ENCODE measurements around the gene OR5AN1. TPM values are rescaled to one million over a fixed set of nuclear protein-coding genes. Genes with fewer than 3 reads are reported as not detected.
"Not testable (repeated sequence)": the region's sequence is repeated elsewhere in the genome, so short reads cannot be mapped to it uniquely, and the experiment has no call there.

Gene OR5AN1
- total RNA-seq (not detected), polyA plus RNA-seq (not detected)

DNA sequence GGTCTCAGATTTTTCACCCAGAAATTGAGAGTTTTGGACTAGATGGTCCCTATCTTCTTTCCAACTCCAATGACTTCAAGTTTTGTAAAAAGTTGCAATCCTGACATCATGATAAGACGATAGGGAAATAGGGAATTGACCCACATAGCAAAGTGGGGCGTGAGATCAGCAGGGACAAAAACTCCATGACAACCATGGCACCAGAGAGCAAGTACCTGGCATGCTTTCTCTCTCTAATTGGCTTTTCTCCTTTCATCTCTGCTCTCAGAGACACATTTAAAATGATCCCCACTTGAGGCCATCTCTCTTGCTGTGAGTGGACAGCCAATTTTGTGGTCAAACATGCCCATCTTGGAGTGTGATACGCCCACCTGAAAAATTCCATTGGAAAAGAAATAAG is at the start of gene OR5AN1:
Gene OR5AN1 (plus strand): TSS at position 301 of the 400 bp plus-strand sequence. CDS start 5,564 bp downstream, outside the sequence.
- CTCF ChIA-PET = no interaction called here
- no peak within 1 kb of the TSS for H3K4me3 ChIP-seq (ENCODE audit: low read length)
- peaks cover 5 to 19% of the 10 kb centered on the region in 2 donors for H3K27me3 Mint-ChIP-seq
- H3K4me1 Mint-ChIP-seq = no peaks in the 10 kb centered on the region
- DNase-seq = no peak
- H3K36me3 Mint-ChIP-seq = no peaks in the 10 kb centered on the region
- no peak within 1 kb of the TSS for H3K27ac Mint-ChIP-seq
- H3K36me3 ChIP-seq (ENCODE audit: insufficient read depth, low read length) = no peaks in the 10 kb centered on the region
- POLR2A ChIA-PET = no interaction called here
- H3K4me3 Mint-ChIP-seq = no peak within 1 kb of the TSS
- no peaks in the 10 kb centered on the region for H3K27me3 ChIP-seq (ENCODE audit: insufficient read depth, low read length, poor library complexity, severe bottlenecking)
- H3K27ac ChIP-seq (ENCODE audit: low read depth, low read length) = no peak within 1 kb of the TSS
- H3K9me3 ChIP-seq (ENCODE audit: low read length) = no peaks in the 10 kb centered on the region
- no peaks in the 10 kb centered on the region for H3K4me1 ChIP-seq (ENCODE audit: insufficient read depth, low read length)
- H3K9me3 Mint-ChIP-seq = peaks cover 0 to 4% (median 0%) of the 10 kb centered on the region in 5 donors

DNA sequence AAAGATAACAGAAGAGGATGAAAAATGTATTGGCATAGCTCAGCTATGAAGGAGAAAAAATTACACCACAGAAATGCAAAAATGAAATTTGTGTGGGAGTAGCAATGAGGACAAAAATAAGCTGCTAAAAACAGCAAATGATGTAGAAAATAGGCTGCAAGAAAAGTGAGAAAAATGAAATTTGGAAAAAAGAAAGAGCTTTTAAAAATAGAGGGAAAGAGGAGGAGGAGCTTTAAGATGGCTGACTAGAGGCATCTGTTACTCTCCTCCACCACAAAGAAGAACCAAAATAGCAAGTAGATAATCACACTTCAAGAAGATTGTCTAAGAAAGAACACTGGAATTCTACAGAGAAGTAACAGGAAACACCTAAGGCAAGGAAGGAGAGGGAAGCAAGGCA is 23.7 kb upstream of the OR5AN1 start:
- ChIA-PET CTCF (no interaction called here), POLR2A (no interaction called here)
- no peaks in the 10 kb centered on the region for H3K36me3 Mint-ChIP-seq
- H3K27me3 ChIP-seq (ENCODE audit: insufficient read depth, low read length, poor library complexity, severe bottlenecking) = no peaks in the 10 kb centered on the region
- no peaks in the 10 kb centered on the region for H3K4me1 Mint-ChIP-seq
- no peak overlapping the region for H3K4me3 Mint-ChIP-seq
- no peak for DNase-seq
- peaks cover 0 to 2% (median 0%) of the 10 kb centered on the region in 5 donors for H3K9me3 Mint-ChIP-seq
- peaks cover 7 to 26% of the 10 kb centered on the region in 2 donors for H3K27me3 Mint-ChIP-seq
- H3K9me3 ChIP-seq (ENCODE audit: low read length) = no peaks in the 10 kb centered on the region
- no peak overlapping the region for H3K27ac ChIP-seq (ENCODE audit: low read depth, low read length)
- no peak overlapping the region for H3K27ac Mint-ChIP-seq
- no peaks in the 10 kb centered on the region for H3K4me1 ChIP-seq (ENCODE audit: insufficient read depth, low read length)
- H3K4me3 ChIP-seq (ENCODE audit: low read length) = no peak overlapping the region
- no peaks in the 10 kb centered on the region for H3K36me3 ChIP-seq (ENCODE audit: insufficient read depth, low read length)

- Mint-ChIP-seq H3K4me3 (no peak overlapping the region), H3K36me3 (no peaks in the 10 kb centered on the region), H3K27ac (no peak overlapping the region), H3K9me3 (peaks cover 0 to 12% (median 0%) of the 10 kb centered on the region in 5 donors), H3K27me3 (peaks cover 6 to 19% of the 10 kb centered on the region in 2 donors), H3K4me1 (no peaks in the 10 kb centered on the region)
- POLR2A ChIA-PET = no interaction called here
- Histone ChIP-seq H3K4me3 (ENCODE audit: low read length) (no peak overlapping the region), H3K27me3 (ENCODE audit: insufficient read depth, low read length, poor library complexity, severe bottlenecking) (no peaks in the 10 kb centered on the region), H3K9me3 (ENCODE audit: low read length) (no peaks in the 10 kb centered on the region), H3K27ac (ENCODE audit: low read depth, low read length) (no peak overlapping the region), H3K4me1 (ENCODE audit: insufficient read depth, low read length) (no peaks in the 10 kb centered on the region), H3K36me3 (ENCODE audit: insufficient read depth, low read length) (no peaks in the 10 kb centered on the region)
- CTCF ChIA-PET = no interaction called here
- no peak for DNase-seq
Measured at GRCh38 chr11:59336176-59336575, 22.5 kb upstream of the OR5AN1 start.

DNA sequence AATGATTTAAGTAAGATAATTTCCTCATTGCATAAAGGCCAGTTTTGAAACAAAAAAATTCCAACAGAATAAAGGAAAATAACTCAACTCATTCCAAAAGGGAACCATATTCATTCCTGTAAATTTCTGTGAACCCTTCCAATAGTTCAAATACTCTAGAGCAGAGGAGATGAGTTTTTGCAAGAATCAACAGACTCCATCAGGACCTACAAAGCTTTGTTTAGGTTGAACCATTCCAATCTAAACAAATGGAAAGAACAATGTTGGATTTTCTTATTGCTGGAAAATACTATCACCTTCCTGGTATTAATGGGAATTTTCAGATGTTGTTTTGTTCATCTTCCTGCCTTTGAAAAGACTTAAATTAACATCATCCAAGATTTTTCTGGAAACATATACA is 21.8 kb upstream of the OR5AN1 start:
- H3K9me3 ChIP-seq (ENCODE audit: low read length) = no peaks in the 10 kb centered on the region

DNA sequence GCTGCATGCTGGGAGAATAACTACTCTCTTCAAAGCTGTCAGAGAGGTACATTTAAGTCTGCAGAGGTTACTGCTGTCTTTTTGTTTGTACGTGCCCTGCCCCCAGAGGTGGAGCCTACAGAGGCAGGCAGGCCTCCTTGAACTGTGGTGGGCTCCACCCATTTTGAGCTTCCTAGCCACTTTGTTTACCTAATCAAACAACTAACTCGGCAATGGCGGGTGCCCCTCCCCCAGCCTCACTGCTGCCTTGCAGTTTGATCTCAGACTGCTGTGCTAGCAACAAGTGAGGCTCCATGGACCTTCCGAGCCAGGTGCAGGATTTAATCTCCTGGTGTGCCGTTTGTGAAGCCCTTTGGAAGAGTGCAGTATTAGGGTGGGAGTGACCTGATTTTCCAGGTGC is 9.0 kb upstream of the OR5AN1 start:
- DNase-seq; H3K4me3 Mint-ChIP-seq; H3K27ac ChIP-seq (ENCODE audit: low read depth, low read length); CTCF ChIA-PET; H3K4me1 Mint-ChIP-seq; H3K36me3 Mint-ChIP-seq; H3K4me3 ChIP-seq (ENCODE audit: low read length); H3K4me1 ChIP-seq (ENCODE audit: insufficient read depth, low read length); POLR2A ChIA-PET; H3K27ac Mint-ChIP-seq; H3K27me3 ChIP-seq (ENCODE audit: insufficient read depth, low read length, poor library complexity, severe bottlenecking); H3K36me3 ChIP-seq (ENCODE audit: insufficient read depth, low read length); H3K9me3 ChIP-seq (ENCODE audit: low read length): not testable (repeated sequence)
- peaks cover 6 to 21% of the 10 kb centered on the region in 2 donors for H3K27me3 Mint-ChIP-seq
- peaks cover 4 to 13% (median 10%) of the 10 kb centered on the region in 5 donors for H3K9me3 Mint-ChIP-seq

More for the DNA sequence above, 21.8 kb upstream of the OR5AN1 start:
- ChIA-PET CTCF (no interaction called here), POLR2A (no interaction called here)
- H3K36me3 Mint-ChIP-seq = no peaks in the 10 kb centered on the region
- peaks cover 4 to 15% of the 10 kb centered on the region in 2 donors for H3K27me3 Mint-ChIP-seq
- H3K4me3 Mint-ChIP-seq = no peak overlapping the region
- no peak for DNase-seq
- Histone ChIP-seq H3K27me3 (ENCODE audit: insufficient read depth, low read length, poor library complexity, severe bottlenecking) (no peaks in the 10 kb centered on the region), H3K27ac (ENCODE audit: low read depth, low read length) (no peak overlapping the region), H3K36me3 (ENCODE audit: insufficient read depth, low read length) (no peaks in the 10 kb centered on the region), H3K4me1 (ENCODE audit: insufficient read depth, low read length) (no peaks in the 10 kb centered on the region), H3K4me3 (ENCODE audit: low read length) (no peak overlapping the region)
- peaks cover 0 to 20% (median 1%) of the 10 kb centered on the region in 5 donors for H3K9me3 Mint-ChIP-seq
- no peaks in the 10 kb centered on the region for H3K4me1 Mint-ChIP-seq
- no peak overlapping the region for H3K27ac Mint-ChIP-seq

DNA sequence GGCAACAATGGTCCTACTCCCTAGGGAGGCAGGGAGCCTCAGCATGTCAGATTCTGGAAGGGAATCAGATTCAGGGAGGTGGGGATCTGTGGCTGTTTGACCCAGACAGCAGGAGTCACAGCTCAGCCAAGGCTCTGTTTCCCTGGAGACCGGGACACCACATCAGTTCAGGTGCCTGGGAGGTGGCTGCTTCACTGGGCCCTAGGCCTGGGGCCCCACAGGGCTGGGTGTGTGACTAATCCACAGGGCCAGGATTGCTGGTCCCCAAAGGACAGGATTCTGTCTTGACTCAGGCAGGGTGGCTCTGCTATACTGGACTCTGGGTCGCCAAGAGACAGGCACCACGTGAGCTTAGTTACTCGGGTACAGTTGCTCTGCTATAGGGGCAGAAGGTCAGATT is 3.5 kb upstream of the OR5AN1 start:
- no peaks in the 10 kb centered on the region for H3K36me3 Mint-ChIP-seq
- no peak overlapping the region for H3K27ac Mint-ChIP-seq
- Histone ChIP-seq H3K9me3 (ENCODE audit: low read length) (no peaks in the 10 kb centered on the region), H3K4me1 (ENCODE audit: insufficient read depth, low read length) (no peaks in the 10 kb centered on the region), H3K36me3 (ENCODE audit: insufficient read depth, low read length) (no peaks in the 10 kb centered on the region), H3K27me3 (ENCODE audit: insufficient read depth, low read length, poor library complexity, severe bottlenecking) (no peaks in the 10 kb centered on the region), H3K4me3 (ENCODE audit: low read length) (no peak overlapping the region), H3K27ac (ENCODE audit: low read depth, low read length) (no peak overlapping the region)
- DNase-seq = no peak
- H3K9me3 Mint-ChIP-seq = peaks cover 0 to 6% (median 0%) of the 10 kb centered on the region in 5 donors
- H3K4me3 Mint-ChIP-seq = no peak overlapping the region
- H3K4me1 Mint-ChIP-seq = no peaks in the 10 kb centered on the region
- ChIA-PET CTCF (no interaction called here), POLR2A (no interaction called here)
- peaks cover 5 to 27% of the 10 kb centered on the region in 2 donors for H3K27me3 Mint-ChIP-seq

GRCh38 chr11:59356561-59356960 is 2.1 kb upstream of the OR5AN1 start:
- H3K27ac Mint-ChIP-seq = no peak overlapping the region
- peaks cover 5 to 24% of the 10 kb centered on the region in 2 donors for H3K27me3 Mint-ChIP-seq
- CTCF ChIA-PET = no interaction called here

GRCh38 chr11:59358020-59358419 is 675 bp upstream of the OR5AN1 start:
- peaks cover 0 to 6% (median 0%) of the 10 kb centered on the region in 5 donors for H3K9me3 Mint-ChIP-seq
- no peak for DNase-seq
- H3K27ac Mint-ChIP-seq = no peak overlapping the region
- Histone ChIP-seq H3K4me1 (ENCODE audit: insufficient read depth, low read length) (no peaks in the 10 kb centered on the region), H3K36me3 (ENCODE audit: insufficient read depth, low read length) (no peaks in the 10 kb centered on the region), H3K9me3 (ENCODE audit: low read length) (no peaks in the 10 kb centered on the region), H3K4me3 (ENCODE audit: low read length) (no peak overlapping the region), H3K27me3 (ENCODE audit: insufficient read depth, low read length, poor library complexity, severe bottlenecking) (no peaks in the 10 kb centered on the region), H3K27ac (ENCODE audit: low read depth, low read length) (no peak overlapping the region)
- no peak overlapping the region for H3K4me3 Mint-ChIP-seq
- no peaks in the 10 kb centered on the region for H3K36me3 Mint-ChIP-seq
- H3K4me1 Mint-ChIP-seq = no peaks in the 10 kb centered on the region
- POLR2A ChIA-PET = no interaction called here
- peaks cover 5 to 24% of the 10 kb centered on the region in 2 donors for H3K27me3 Mint-ChIP-seq
- CTCF ChIA-PET = no interaction called here

More at GRCh38 chr11:59356561-59356960, 2.1 kb upstream of the OR5AN1 start:
- Histone ChIP-seq H3K4me3 (ENCODE audit: low read length) (no peak overlapping the region), H3K27me3 (ENCODE audit: insufficient read depth, low read length, poor library complexity, severe bottlenecking) (no peaks in the 10 kb centered on the region), H3K27ac (ENCODE audit: low read depth, low read length) (no peak overlapping the region), H3K4me1 (ENCODE audit: insufficient read depth, low read length) (no peaks in the 10 kb centered on the region), H3K36me3 (ENCODE audit: insufficient read depth, low read length) (no peaks in the 10 kb centered on the region), H3K9me3 (ENCODE audit: low read length) (no peaks in the 10 kb centered on the region)
- H3K36me3 Mint-ChIP-seq = no peaks in the 10 kb centered on the region
- no peaks in the 10 kb centered on the region for H3K4me1 Mint-ChIP-seq
- no peak overlapping the region for H3K4me3 Mint-ChIP-seq
- no peak for DNase-seq
- POLR2A ChIA-PET = no interaction called here
- peaks cover 0 to 6% (median 0%) of the 10 kb centered on the region in 5 donors for H3K9me3 Mint-ChIP-seq
